Vagina (tissue), 2 donors: ENCODE measurements around the gene MTAP.

Experiments
- POLR2A ChIP-seq, 2 donors: fragments of 450-650 bp; IDR thresholded peaks; one replicate each; pipeline ENCODE4 v1.6.1; 2017; ENCODE audit warnings: antibody characterized with exemption in 2 of 2, mild to moderate bottlenecking in 2 of 2, moderate library complexity in 2 of 2
- POLR2AphosphoS5 ChIP-seq, 2 donors: sonication (generic); formaldehyde crosslinking; IDR thresholded peaks; one replicate each; pipeline ENCODE4 v1.9.0; 2017; ENCODE audit warnings: antibody characterized with exemption in 2 of 2, mild to moderate bottlenecking in 2 of 2, low read depth in 1 of 2; ENCODE audit not compliant: insufficient read depth in 1 of 2
- TF ChIP-seq, protein P1 (sequence below), 3 experiments: fragments of 450-650 bp in 2 of 3; fragments of 200-600 bp in 1 of 3; sonication (generic) in 1 of 3; IDR thresholded peaks; one replicate each; pipeline ENCODE4 v1.5.1; 2017 to 2019; ENCODE audit warnings: antibody characterized with exemption in 3 of 3, mild to moderate bottlenecking in 2 of 3, moderate library complexity in 2 of 3

DNA sequence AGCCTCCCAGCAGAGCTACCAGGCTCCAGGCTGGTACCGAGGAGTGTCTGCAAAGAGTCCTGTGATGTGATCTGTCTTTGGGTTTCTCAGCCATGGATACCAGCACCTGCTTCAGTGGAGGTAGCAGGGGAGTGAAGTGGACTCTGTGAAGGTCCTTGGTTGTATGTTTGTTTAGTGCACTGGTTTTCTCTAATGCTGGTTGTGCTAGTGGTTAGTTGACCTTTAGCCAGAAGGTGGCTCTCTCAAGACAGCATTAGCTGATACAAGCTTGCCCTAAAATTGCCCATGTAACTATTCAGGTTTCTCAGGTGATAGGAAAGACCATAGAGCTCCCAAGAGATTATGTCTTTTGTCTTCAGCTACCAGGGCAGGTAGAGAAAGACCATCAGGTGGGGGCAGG, 87.2 kb downstream of the MTAP start:
- TF ChIP-seq, protein P1, sequence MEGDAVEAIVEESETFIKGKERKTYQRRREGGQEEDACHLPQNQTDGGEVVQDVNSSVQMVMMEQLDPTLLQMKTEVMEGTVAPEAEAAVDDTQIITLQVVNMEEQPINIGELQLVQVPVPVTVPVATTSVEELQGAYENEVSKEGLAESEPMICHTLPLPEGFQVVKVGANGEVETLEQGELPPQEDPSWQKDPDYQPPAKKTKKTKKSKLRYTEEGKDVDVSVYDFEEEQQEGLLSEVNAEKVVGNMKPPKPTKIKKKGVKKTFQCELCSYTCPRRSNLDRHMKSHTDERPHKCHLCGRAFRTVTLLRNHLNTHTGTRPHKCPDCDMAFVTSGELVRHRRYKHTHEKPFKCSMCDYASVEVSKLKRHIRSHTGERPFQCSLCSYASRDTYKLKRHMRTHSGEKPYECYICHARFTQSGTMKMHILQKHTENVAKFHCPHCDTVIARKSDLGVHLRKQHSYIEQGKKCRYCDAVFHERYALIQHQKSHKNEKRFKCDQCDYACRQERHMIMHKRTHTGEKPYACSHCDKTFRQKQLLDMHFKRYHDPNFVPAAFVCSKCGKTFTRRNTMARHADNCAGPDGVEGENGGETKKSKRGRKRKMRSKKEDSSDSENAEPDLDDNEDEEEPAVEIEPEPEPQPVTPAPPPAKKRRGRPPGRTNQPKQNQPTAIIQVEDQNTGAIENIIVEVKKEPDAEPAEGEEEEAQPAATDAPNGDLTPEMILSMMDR (IDR thresholded peaks at IDR 0.05), result no peak
- TF ChIP-seq POLR2A (IDR thresholded peaks at IDR 0.05) (no peak), POLR2AphosphoS5 (IDR thresholded peaks at IDR 0.05; ENCODE audit: insufficient read depth in 1 of 2, low read depth in 1 of 2) (no peak)
